Esophagus squamous epithelium (tissue), 5 donors: ENCODE measurements around the gene CIRBP. TPM values are rescaled to one million over a fixed set of nuclear protein-coding genes. Genes with fewer than 3 reads are reported as not detected.
"Not testable (repeated sequence)": the region's sequence is repeated elsewhere in the genome, so short reads cannot be mapped to it uniquely, and the experiment has no call there.

ENCODE experiments used
- DNase-seq: peaks from one replicate; lab custom pipeline; 2025; lab: John Stamatoyannopoulos, UW
- H3K27ac ChIP-seq, 4 donors: fragments of 200-600 bp; sonication (generic); one replicate each; pipeline ENCODE4 v1.5.1; 2016 to 2019; ENCODE audit warnings: mild to moderate bottlenecking in 1 of 4
- H3K27me3 ChIP-seq, 4 donors: fragments of 200-600 bp; sonication (generic); 1 replicate in 3 of 4; 2 replicates in 1 of 4; pipeline versions ENCODE4 v1.5.1 to v1.6.0; 2017 to 2021; ENCODE audit warnings: antibody characterized with exemption in 1 of 4
- H3K36me3 ChIP-seq, 3 donors: fragments of 200-600 bp; sonication (generic); one replicate each; pipeline ENCODE4 v1.5.1; 2016 to 2019
- H3K4me1 ChIP-seq, 3 donors: fragments of 200-600 bp; sonication (generic); one replicate each; pipeline ENCODE4 v1.5.1; 2017 to 2019
- H3K4me3 ChIP-seq, 4 donors: fragments of 200-600 bp; sonication (generic); 1 replicate in 3 of 4; 2 replicates in 1 of 4; pipeline ENCODE4 v1.5.1; 2016 to 2019; ENCODE audit warnings: mild to moderate bottlenecking in 2 of 4, moderate library complexity in 1 of 4
- H3K9me3 ChIP-seq, 3 donors: fragments of 200-600 bp; sonication (generic); one replicate each; pipeline ENCODE4 v1.5.1; 2016 to 2019
- POLR2A ChIP-seq, 4 donors: fragments of 450-650 bp; IDR thresholded peaks; one replicate each; pipeline ENCODE4 v1.6.1; 2017; ENCODE audit warnings: antibody characterized with exemption in 4 of 4, mild to moderate bottlenecking in 4 of 4, moderate library complexity in 3 of 4
- WGBS, 2 donors: methylation state at CpG; one replicate each; pipeline ENCODE4 v1.1.5; 2018; 5-methylcytosine and 5-hydroxymethylcytosine counted together
- intact Hi-C: fragments of 100-400 bp; cut with DNase I; formaldehyde crosslinking; loops from one replicate; pipeline ENCODE4 v1.15.0; 2022
- total RNA-seq, 4 donors: library from RNA; depleted of rRNA; stranded (reverse); fragments of >200 nt; gene quantifications; one replicate each; pipeline ENCODE4 v1.1.0, GENCODE V29; 2016
- TF ChIP-seq, protein P1 (sequence below), 6 experiments: fragments of 450-650 bp in 4 of 6; fragments of 200-600 bp in 2 of 6; sonication (generic) in 2 of 6; IDR thresholded peaks; one replicate each; pipeline ENCODE4 v1.5.1; 2016 to 2019; ENCODE audit warnings: antibody characterized with exemption in 6 of 6, mild to moderate bottlenecking in 4 of 6, moderate library complexity in 4 of 6
- donor health status: DM: yes; HTN: yes; CAD: no.

The CIRBP gene
- total RNA-seq, 4 donors from 2014 or later, result 116 to 415 (median 238) TPM

DNA sequence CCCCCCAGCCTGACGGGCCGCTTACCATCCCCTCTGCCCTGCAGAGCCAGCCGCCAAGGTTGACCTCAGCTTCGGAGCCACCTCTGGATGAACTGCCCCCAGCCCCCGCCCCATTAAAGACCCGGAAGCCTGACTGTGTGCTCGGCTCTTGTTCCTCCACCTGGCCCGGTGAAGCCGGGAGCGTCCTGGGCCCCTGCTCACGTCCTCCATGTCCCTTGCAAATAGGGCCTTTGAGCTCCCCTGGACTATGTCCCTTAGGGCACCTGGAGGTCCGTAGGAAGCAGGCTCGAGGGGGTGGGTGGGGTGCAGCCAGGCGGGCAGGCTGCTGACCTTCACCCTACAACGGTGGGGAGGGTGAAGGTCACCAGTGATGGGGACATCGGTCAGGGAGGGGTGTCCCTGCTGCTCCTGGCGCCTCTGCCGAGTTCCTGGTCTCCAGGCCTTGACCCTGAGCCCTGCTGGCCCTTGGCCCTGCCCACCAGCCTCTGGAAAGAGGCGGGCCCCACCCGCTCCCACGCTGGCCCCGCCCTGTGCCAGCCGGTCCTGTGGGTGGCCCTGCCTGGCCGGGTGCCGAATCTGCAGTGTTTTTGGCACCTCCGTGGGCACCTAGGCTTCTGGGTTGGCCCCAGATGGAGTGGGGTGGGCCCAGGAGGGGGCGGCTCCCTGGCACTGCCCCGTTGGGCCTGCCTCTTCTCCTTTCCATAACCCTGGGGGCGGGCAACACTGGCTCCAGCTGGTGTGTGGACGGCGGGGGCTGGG, 24.3 kb upstream of the CIRBP start:
- TF ChIP-seq POLR2A (IDR thresholded peaks at IDR 0.05), result peak in 1 of 4 donors; percentile 22
- TF ChIP-seq, protein P1, sequence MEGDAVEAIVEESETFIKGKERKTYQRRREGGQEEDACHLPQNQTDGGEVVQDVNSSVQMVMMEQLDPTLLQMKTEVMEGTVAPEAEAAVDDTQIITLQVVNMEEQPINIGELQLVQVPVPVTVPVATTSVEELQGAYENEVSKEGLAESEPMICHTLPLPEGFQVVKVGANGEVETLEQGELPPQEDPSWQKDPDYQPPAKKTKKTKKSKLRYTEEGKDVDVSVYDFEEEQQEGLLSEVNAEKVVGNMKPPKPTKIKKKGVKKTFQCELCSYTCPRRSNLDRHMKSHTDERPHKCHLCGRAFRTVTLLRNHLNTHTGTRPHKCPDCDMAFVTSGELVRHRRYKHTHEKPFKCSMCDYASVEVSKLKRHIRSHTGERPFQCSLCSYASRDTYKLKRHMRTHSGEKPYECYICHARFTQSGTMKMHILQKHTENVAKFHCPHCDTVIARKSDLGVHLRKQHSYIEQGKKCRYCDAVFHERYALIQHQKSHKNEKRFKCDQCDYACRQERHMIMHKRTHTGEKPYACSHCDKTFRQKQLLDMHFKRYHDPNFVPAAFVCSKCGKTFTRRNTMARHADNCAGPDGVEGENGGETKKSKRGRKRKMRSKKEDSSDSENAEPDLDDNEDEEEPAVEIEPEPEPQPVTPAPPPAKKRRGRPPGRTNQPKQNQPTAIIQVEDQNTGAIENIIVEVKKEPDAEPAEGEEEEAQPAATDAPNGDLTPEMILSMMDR (IDR thresholded peaks at IDR 0.05), result no peak
- H3K4me1 ChIP-seq, result peaks cover 64 to 84% (median 67%) of the 10 kb centered on the region in 3 donors
- intact Hi-C loops, result loop anchor here (2.0 kb wide), 1 partner anchor 22 kb away; no protein-coding TSS in a partner anchor
- WGBS, 2 donors, result 0 to 37% methylated on average over 1 to 6 of the region's 31 CpGs
- H3K9me3 ChIP-seq, result no peaks in the 10 kb centered on the region
- peaks cover 0 to 15% (median 0%) of the 10 kb centered on the region in 3 donors for H3K36me3 ChIP-seq
- no peaks in the 10 kb centered on the region for H3K27me3 ChIP-seq
- peak overlapping the region; percentile 19 to 60 (median 40) for H3K4me3 ChIP-seq
- peak overlapping the region; percentile 90 to 100 (median 98) for H3K27ac ChIP-seq
- DNase-seq, result no peak

DNA sequence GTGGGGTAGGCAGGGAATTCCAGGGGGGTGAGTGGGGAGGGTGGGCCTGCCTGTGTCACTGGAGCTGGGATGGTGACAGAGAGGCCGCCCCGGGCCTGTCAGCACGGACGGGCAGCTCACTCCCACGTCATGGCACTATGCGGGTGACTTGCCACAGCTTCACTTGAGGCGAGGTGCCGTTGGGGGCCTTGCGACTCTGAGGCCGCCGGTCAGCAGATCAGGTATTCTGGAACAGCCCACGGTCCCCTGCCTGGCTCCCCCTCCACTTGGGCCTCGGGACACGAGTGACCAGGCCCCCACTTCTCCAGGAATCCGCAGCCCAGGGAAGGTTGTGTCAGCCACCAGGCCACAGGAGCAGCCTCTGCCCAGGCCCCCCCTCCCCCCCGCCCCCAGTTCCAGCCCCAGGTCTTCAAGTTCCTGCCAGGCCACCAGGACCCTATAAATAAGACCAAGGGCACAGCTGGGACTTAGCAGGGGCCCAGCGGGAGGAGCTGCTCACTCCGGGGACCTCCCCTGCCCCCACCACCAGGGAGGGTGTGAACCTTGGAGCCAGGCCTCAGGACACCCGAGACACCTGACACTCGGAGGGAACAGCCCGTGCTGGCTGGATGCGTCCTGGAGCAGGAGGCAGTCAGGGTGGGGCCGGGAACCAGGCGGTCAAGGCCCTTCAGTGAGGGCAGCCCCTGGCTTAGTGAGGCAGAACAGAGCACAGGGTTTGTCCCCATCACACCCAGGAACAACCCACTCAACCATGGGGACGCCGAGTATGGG, 23.5 kb upstream of the CIRBP start:
- peak overlapping the region; percentile 90 to 100 (median 98) for H3K27ac ChIP-seq
- intact Hi-C loops, result loop anchor here (2.0 kb wide), 1 partner anchor 21 kb away; no protein-coding TSS in a partner anchor
- H3K36me3 ChIP-seq, result peaks cover 0 to 23% (median 0%) of the 10 kb centered on the region in 3 donors
- H3K27me3 ChIP-seq, result no peaks in the 10 kb centered on the region
- WGBS, 2 donors, result 33% methylated on average over 14 of the region's 26 CpGs; no CpG with 5 or more reads in 1 of the 2 donors
- peaks cover 61 to 77% (median 61%) of the 10 kb centered on the region in 3 donors for H3K4me1 ChIP-seq
- TF ChIP-seq, protein P1 (IDR thresholded peaks at IDR 0.05), result no peak
- TF ChIP-seq POLR2A (IDR thresholded peaks at IDR 0.05), result no peak
- no peaks in the 10 kb centered on the region for H3K9me3 ChIP-seq
- DNase-seq, result no peak
- peak overlapping the region in 3 of 4 donors; percentile 38 to 60 (median 43) for H3K4me3 ChIP-seq

DNA sequence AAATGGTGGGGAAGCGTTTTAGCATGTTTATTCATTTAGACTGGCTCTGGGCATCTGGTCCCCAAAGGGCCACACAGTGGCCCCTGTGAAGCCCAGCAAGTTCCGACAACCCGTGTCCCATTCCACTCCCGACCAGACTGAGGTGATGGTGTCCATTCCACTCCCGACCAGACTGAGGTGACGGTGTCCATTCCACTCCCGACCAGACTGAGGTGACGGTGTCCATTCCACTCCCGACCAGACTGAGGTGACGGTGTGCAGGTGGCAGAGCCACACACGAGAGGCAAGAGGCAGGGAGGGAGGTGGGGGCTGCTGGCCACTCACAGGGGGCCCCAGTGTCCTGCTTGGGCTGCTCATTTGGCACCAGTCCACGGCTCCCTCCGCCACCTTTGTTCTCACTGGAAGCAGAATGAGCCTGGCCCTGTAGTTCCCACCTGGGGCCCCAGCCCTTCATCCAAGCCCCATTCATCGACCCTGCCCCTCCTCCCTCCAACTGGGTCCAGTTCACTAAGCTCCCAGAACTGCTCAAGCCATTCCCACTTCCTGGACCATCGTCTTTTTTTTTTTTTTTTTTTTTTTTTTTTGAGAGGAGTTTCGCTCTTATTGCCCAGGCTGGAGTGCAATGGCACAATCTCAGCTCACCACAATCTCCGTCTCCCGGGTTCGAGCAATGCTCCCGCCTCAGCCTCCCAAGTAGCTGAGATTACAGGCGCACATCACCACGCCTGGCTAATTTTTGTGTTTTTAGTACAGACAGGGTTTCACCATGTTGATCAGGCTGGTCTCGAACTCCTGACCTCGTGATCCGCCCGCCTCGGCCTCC, 22.7 kb upstream of the CIRBP start:
- Histone ChIP-seq H3K36me3 (peaks cover 0 to 31% (median 2%) of the 10 kb centered on the region in 3 donors), H3K27ac (peak overlapping the region; percentile 90 to 100 (median 98)), H3K4me3 (peak overlapping the region in 1 of 4 donors; percentile 2), H3K4me1 (peaks cover 54 to 77% (median 54%) of the 10 kb centered on the region in 3 donors)
- H3K27me3 ChIP-seq, DNase-seq, H3K9me3 ChIP-seq, intact Hi-C loops: not testable (repeated sequence)
- WGBS, 2 donors, result 68 to 77% methylated on average over 15 to 19 of the region's 27 CpGs

DNA sequence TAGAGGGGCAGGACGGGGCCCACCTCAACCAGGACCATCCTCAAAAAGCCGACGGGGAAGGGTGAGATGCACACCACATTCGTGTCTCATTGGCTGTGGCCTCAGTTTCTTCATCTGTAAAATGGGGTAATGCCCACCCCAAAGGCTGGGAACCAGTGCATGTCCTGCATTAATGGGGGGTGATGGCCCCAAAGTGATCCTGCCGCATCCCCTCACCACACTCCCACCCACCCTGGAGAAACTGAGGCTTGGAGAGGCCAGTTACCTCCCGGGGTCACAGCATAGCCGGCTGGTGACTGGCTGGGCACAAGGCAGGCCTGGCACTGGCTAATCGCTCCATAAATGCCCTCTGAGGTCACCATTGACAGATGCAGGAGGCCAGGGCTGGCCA, 21.4 kb upstream of the CIRBP start:
- 70 to 72% methylated on average over 5 of the region's 8 CpGs for WGBS, 2 donors
- intact Hi-C loops, result no loop called here

DNA sequence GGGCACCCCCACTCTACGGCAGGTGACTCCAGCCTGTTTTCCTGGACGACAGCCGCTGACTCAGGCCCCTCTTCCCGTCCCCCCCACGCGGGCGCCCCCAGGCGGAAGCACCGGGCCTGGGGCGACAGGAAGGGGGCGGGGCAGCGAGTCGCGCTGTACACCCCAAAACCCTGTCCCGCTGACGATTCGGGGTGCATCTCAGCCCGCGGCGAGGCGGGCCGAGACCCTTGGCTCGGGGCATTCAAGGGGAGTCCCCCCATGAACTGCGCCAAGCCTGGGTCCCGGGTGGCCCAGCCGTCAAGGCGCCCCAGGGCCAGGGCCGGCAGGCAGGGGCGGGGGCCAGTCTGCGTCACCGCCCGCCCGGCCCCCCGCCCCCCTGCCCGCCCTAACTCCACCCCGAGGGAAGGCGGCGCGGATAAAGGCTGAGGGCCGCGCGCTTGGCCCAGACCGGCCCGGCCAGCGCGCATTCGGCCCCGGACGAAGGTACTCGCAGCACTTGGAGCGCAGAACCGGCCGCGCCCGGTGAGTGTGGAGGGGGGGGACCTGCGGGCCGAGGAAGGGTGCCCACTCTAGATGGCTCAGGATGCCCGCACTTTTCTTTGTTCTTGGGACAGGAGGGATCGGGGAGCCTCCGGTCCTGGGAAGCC, 20.9 kb upstream of the CIRBP start, which contains the start of gene MIDN:
TSS of gene MIDN (plus strand) at position 445 of the 647 bp plus-strand sequence. CDS start 1,714 bp downstream, outside the sequence.
- Histone ChIP-seq H3K4me1 (peaks cover 49 to 79% (median 59%) of the 10 kb centered on the region in 3 donors), H3K27ac (peak within 1 kb of the TSS; percentile 96 to 100 (median 100)), H3K9me3 (no peaks in the 10 kb centered on the region), H3K4me3 (peak within 1 kb of the TSS; percentile 73 to 98 (median 90)), H3K36me3 (peaks cover 0 to 35% (median 8%) of the 10 kb centered on the region in 3 donors), H3K27me3 (no peaks in the 10 kb centered on the region)
- TF ChIP-seq, protein P1 (IDR thresholded peaks at IDR 0.05), result peak in 3 of 6 experiments; percentile 21 to 32 (median 21)
- peak in 3 of 4 donors; percentile 32 to 91 (median 85) for TF ChIP-seq POLR2A (IDR thresholded peaks at IDR 0.05)
- no peak for DNase-seq
- WGBS, 2 donors, result 0% methylated on average over 3 to 9 of the region's 60 CpGs
- intact Hi-C loops, result no loop called here

More for the DNA sequence above, 21.4 kb upstream of the CIRBP start:
- H3K27ac ChIP-seq, result peak overlapping the region; percentile 96 to 100 (median 100)
- no peaks in the 10 kb centered on the region for H3K9me3 ChIP-seq
- peaks cover 53 to 79% (median 57%) of the 10 kb centered on the region in 3 donors for H3K4me1 ChIP-seq
- no peak for DNase-seq
- H3K4me3 ChIP-seq, result peak overlapping the region; percentile 73 to 98 (median 90)
- H3K27me3 ChIP-seq, result no peaks in the 10 kb centered on the region
- no peak for TF ChIP-seq POLR2A (IDR thresholded peaks at IDR 0.05)
- H3K36me3 ChIP-seq, result peaks cover 0 to 38% (median 8%) of the 10 kb centered on the region in 3 donors
